Testis (tissue), 3 donors: Measurements from ENCODE around the gene JADE2. TPM values are rescaled to one million over a fixed set of nuclear protein-coding genes. Genes with fewer than 3 reads are reported as not detected.
"Not testable (repeated sequence)": the region's sequence is repeated elsewhere in the genome, so short reads cannot be mapped to it uniquely, and the experiment has no call there.

Experiments
- DNase-seq: peaks from one replicate; pipeline ENCODE4 v3.0.0-alpha.2; 2019
- H3K27ac ChIP-seq, 2 donors: fragments of 200-600 bp; sonication (generic); one replicate each; pipeline ENCODE4 v1.5.1; 2019
- H3K27me3 ChIP-seq: fragments of 200-600 bp; sonication (generic); one replicate; pipeline ENCODE4 v1.5.1; 2019
- H3K36me3 ChIP-seq: fragments of 200-600 bp; sonication (generic); one replicate; pipeline ENCODE4 v1.5.1; 2017; ENCODE audit warnings: low read depth; ENCODE audit errors: missing control alignments
- H3K4me1 ChIP-seq: fragments of 200-600 bp; sonication (generic); one replicate; pipeline ENCODE4 v1.5.1; 2019
- H3K4me3 ChIP-seq, 2 donors: fragments of 200-600 bp; sonication (generic); one replicate each; pipeline ENCODE4 v1.5.1; 2017 to 2019
- H3K9me3 ChIP-seq: fragments of 200-600 bp; sonication (generic); one replicate; pipeline ENCODE4 v1.5.1; 2017
- CTCF ChIP-seq, 3 experiments: fragments of 450-650 bp in 2 of 3; fragments of 200-600 bp in 1 of 3; sonication (generic) in 1 of 3; IDR thresholded peaks; one replicate each; pipeline ENCODE4 v1.5.1; 2016 to 2019; ENCODE audit warnings: antibody characterized with exemption in 3 of 3, mild to moderate bottlenecking in 2 of 3, moderate library complexity in 1 of 3
- POLR2A ChIP-seq: fragments of 450-650 bp; IDR thresholded peaks from one replicate; pipeline ENCODE4 v1.6.1; 2017; ENCODE audit warnings: antibody characterized with exemption, mild to moderate bottlenecking, moderate library complexity
- WGBS, 2 donors: methylation state at CpG; one replicate each; pipeline ENCODE4 v1.1.5; 2018; 5-methylcytosine and 5-hydroxymethylcytosine counted together
- intact Hi-C: fragments of 100-400 bp; cut with DNase I; formaldehyde crosslinking; loops from one replicate; pipeline ENCODE4 v1.15.1; 2023; ENCODE audit warnings: low total_unique reads
- polyA plus RNA-seq: library from polyadenylated mRNA; stranded (reverse); fragments of 350-450 nt; fragmentation: Illumina TruSeq; extraction: RNeasy Lipid Tissue Mini Kit (QIAGEN cat#74804); gene quantifications from one replicate; pipeline ENCODE4 v1.2.3, GENCODE V29; 2014; ENCODE audit warnings: low read depth, low replicate concordance; ENCODE audit not compliant: insufficient read depth
- total RNA-seq, 2 donors: library from RNA; depleted of rRNA; stranded (reverse); fragments of >200 nt; gene quantifications; one replicate each; pipeline ENCODE4 v1.2.3, GENCODE V29; 2016

Gene JADE2
- total and polyA plus RNA-seq, 3 donors from 2014 or later: 26.0 to 67.2 (median 54.5) TPM

DNA sequence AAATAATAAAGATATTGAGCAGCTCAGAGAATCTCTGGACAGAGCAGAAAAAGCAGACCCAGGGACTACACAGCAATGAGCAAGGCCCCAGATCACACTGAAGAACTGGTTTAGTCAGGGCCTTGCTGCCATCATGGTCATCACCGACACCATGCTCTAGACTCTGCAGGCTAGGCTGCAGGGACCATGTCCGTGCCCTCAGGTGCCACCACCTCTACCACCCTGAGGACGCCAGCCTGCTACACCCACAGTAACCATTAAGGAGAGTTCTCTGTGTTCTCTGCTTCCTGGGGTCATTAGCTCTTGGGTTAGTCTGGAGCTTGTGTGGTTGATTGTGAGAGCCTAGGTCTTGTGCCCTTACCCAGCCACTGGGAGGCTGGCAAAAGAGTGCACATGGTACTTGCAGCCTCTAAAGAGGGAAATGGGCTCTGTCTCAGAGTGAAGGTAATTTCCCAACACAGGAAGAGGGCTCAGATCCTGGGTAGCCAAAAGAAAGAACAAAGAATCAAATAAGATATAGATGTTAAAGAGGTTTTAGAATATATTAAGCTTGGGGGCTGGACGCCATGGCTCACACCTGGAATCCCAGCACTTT, 31.9 kb upstream of the JADE2 start:
- intact Hi-C loops: no loop called here
- H3K4me3 ChIP-seq: no peak overlapping the region
- H3K27me3 ChIP-seq: no peaks in the 10 kb centered on the region
- WGBS, 2 donors: 90 to 95% methylated on average over 4 of the region's 4 CpGs
- no peak for DNase-seq
- H3K4me1 ChIP-seq: no peaks in the 10 kb centered on the region
- H3K27ac ChIP-seq: no peak overlapping the region
- no peaks in the 10 kb centered on the region for H3K9me3 ChIP-seq
- H3K36me3 ChIP-seq: no peaks in the 10 kb centered on the region
- TF ChIP-seq POLR2A (no peak), CTCF (IDR thresholded peaks at IDR 0.05) (no peak)

GRCh38 chr5:134494780-134495179, 30.7 kb upstream of the JADE2 start:
- H3K27ac ChIP-seq: no peak overlapping the region
- 78 to 85% methylated on average over 1 of the region's 1 CpG for WGBS, 2 donors
- no peak for TF ChIP-seq CTCF (IDR thresholded peaks at IDR 0.05)
- TF ChIP-seq POLR2A: no peak

GRCh38 chr5:134499905-134500304, 25.6 kb upstream of the JADE2 start:
- H3K4me3 ChIP-seq, H3K9me3 ChIP-seq, DNase-seq, H3K27me3 ChIP-seq, H3K27ac ChIP-seq, H3K36me3 ChIP-seq, H3K4me1 ChIP-seq, intact Hi-C loops: not testable (repeated sequence)
- WGBS, 2 donors: 95 to 97% methylated on average over 6 of the region's 6 CpGs

More at GRCh38 chr5:134494780-134495179, 30.7 kb upstream of the JADE2 start:
- H3K36me3 ChIP-seq: no peaks in the 10 kb centered on the region
- no peak overlapping the region for H3K4me3 ChIP-seq
- no peaks in the 10 kb centered on the region for H3K9me3 ChIP-seq
- no peak for DNase-seq
- H3K27me3 ChIP-seq: no peaks in the 10 kb centered on the region
- intact Hi-C loops: no loop called here
- no peaks in the 10 kb centered on the region for H3K4me1 ChIP-seq

DNA sequence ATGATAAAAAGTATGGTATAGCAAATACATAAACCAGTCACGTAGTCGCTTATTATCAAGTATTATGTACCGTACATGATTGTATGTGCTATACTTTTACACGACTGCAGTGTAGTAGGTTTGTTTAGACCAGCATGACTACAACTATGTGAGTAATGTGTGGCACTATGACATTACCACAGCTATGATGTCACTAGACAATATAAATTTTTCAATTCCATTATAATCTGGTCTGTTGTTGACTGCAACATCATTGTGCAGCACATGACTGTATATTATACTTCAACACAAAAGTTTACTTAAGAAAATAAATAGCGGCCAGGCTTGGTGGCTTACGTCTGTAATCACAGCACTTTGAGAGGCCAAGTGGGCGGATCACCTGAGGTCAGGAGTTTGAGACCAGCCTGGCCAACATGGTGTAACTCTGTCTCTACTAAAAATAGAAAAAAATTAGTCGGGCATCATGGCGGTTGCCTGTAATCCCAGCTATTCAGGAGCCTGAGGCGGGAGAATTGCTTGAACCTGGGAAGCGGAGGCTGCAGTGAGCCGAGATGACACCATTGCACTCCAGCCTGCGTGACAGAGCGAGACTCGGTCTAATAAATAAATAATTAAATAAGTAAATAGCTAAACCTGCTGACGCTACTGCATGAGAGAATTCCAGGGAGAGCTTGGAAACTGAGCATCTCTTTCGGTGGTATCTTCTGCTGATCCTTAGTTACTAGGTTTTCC, 24.6 kb upstream of the JADE2 start:
- Histone ChIP-seq H3K27ac (no peak overlapping the region), H3K36me3 (no peaks in the 10 kb centered on the region), H3K9me3 (no peaks in the 10 kb centered on the region), H3K4me3 (no peak overlapping the region), H3K27me3 (no peaks in the 10 kb centered on the region), H3K4me1 (peaks cover under 1% of the 10 kb centered on the region)
- no peak for DNase-seq
- no peak for TF ChIP-seq CTCF (IDR thresholded peaks at IDR 0.05)
- no peak for TF ChIP-seq POLR2A
- intact Hi-C loops: no loop called here
- 91 to 95% methylated on average over 17 of the region's 17 CpGs for WGBS, 2 donors

DNA sequence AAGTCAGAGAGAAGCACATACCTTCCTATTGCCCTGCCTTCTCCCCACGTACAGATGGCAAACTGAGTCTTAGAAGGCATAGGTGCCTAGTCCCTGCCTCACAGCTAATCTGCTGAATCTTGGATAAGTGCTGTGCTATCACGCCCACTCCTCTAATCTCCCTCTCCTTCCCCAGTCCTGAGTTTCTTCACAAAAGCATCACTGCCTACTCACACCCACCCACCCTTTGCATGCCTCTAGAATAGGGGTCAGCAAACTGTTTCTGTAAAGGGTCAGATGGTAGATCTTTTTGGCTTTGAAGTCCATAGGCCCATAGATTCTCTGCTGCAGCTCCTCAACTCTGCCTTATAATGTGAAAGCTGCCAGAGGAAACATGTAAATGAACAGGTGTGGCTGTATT, 23.2 kb upstream of the JADE2 start:
- Histone ChIP-seq H3K36me3 (no peaks in the 10 kb centered on the region), H3K4me1 (peaks cover 8% of the 10 kb centered on the region), H3K4me3 (no peak overlapping the region), H3K9me3 (no peaks in the 10 kb centered on the region), H3K27ac (no peak overlapping the region), H3K27me3 (no peaks in the 10 kb centered on the region)
- no peak for DNase-seq
- TF ChIP-seq CTCF (IDR thresholded peaks at IDR 0.05) (no peak), POLR2A (no peak)
- WGBS, 2 donors: 89 to 96% methylated on average over 2 of the region's 2 CpGs
- intact Hi-C loops: no loop called here
